ENCODE measurements around the gene DUSP10. TPM values are rescaled to one million over a fixed set of nuclear protein-coding genes. Genes with fewer than 3 reads are reported as not detected.

The DUSP10 gene
- total RNA-seq, 1 experiment from 2014 or later = 6.2 TPM

- DNase-seq (no peak), ATAC-seq (no peak)
- no TSS peak for BruUV-seq (replicated peaks)
- Histone ChIP-seq H3K27me3 (ENCODE audit: low read length) (no peaks in the 10 kb centered on the region), H3K9ac (ENCODE audit: low read length) (no peak overlapping the region), H4K20me1 (ENCODE audit: low read length) (no peaks in the 10 kb centered on the region), H3K4me1 (ENCODE audit: insufficient read depth, low read length) (peaks cover 2% of the 10 kb centered on the region; the same call in 1 of the 2 replicates), H3K9me3 (ENCODE audit: low read length) (no peaks in the 10 kb centered on the region), H3K27ac (ENCODE audit: low read length) (no peak overlapping the region), H3K9me2 (replicated peaks; ENCODE audit: low read length) (no peaks in the 10 kb centered on the region), H3K4me2 (ENCODE audit: low read length) (no peak overlapping the region), H3K79me2 (ENCODE audit: low read length) (no peaks in the 10 kb centered on the region), H3K36me3 (ENCODE audit: low read depth, low read length) (no peaks in the 10 kb centered on the region), H2AFZ (ENCODE audit: low read length) (no peak overlapping the region), H3K4me3 (ENCODE audit: low read length) (no peak overlapping the region), H3F3A (ENCODE audit: low read length, unreplicated experiment) (no peaks in the 10 kb centered on the region)
- intact Hi-C loops (cut with micrococcal nuclease) = no loop called here
- no peak for TF ChIP-seq CTCF (conservative IDR thresholded peaks at IDR 0.05; ENCODE audit: low read depth, low read length)
- no peak for TF ChIP-seq EZH2phosphoT487 (IDR thresholded peaks at IDR 0.05; ENCODE audit: borderline replicate concordance, low read length)
- no peak for TF ChIP-seq EZH2 (IDR thresholded peaks at IDR 0.05; ENCODE audit: low read length, unreplicated experiment)
- ChIA-PET POLR2A (ENCODE audit: unreplicated experiment) (interaction anchor here (0.7 kb wide), 1 partner anchor 422 kb away, joined by 5 read pairs; no protein-coding TSS in a partner anchor), CTCF (no interaction called here)
Measured at GRCh38 chr1:221748981-221749380, 7.1 kb upstream of the DUSP10 start.

- CTCF ChIA-PET = no interaction called here
- intact Hi-C loops (cut with micrococcal nuclease) = no loop called here
- no peak overlapping the region for H2AFZ ChIP-seq (ENCODE audit: low read length)
- no peaks in the 10 kb centered on the region for H3K9me3 ChIP-seq (ENCODE audit: low read length)
- H3K36me3 ChIP-seq (ENCODE audit: low read depth, low read length) = no peaks in the 10 kb centered on the region
- H3K27ac ChIP-seq (ENCODE audit: low read length) = no peak overlapping the region
- no peaks in the 10 kb centered on the region for H4K20me1 ChIP-seq (ENCODE audit: low read length)
- POLR2A ChIA-PET (ENCODE audit: unreplicated experiment) = no interaction called here
- no peak overlapping the region for H3K4me2 ChIP-seq (ENCODE audit: low read length)
- H3K9ac ChIP-seq (ENCODE audit: low read length) = no peak overlapping the region
- no peaks in the 10 kb centered on the region for H3F3A ChIP-seq (ENCODE audit: low read length, unreplicated experiment)
- TF ChIP-seq CTCF (conservative IDR thresholded peaks at IDR 0.05; ENCODE audit: low read depth, low read length) (no peak), EZH2phosphoT487 (IDR thresholded peaks at IDR 0.05; ENCODE audit: borderline replicate concordance, low read length) (no peak), EZH2 (IDR thresholded peaks at IDR 0.05; ENCODE audit: low read length, unreplicated experiment) (no peak)
- H3K27me3 ChIP-seq (ENCODE audit: low read length) = no peaks in the 10 kb centered on the region
- H3K9me2 ChIP-seq (replicated peaks; ENCODE audit: low read length) = no peaks in the 10 kb centered on the region
- H3K4me3 ChIP-seq (ENCODE audit: low read length) = no peak overlapping the region
- peaks cover 9% of the 10 kb centered on the region for H3K4me1 ChIP-seq (ENCODE audit: insufficient read depth, low read length)
- ATAC-seq = no peak
- no peak for DNase-seq
- H3K79me2 ChIP-seq (ENCODE audit: low read length) = no peaks in the 10 kb centered on the region
- no TSS peak for BruUV-seq (replicated peaks)
Measured at GRCh38 chr1:221747839-221748238, 6.0 kb upstream of the DUSP10 start.

GRCh38 chr1:221743416-221744208 lies 1.7 kb upstream of the DUSP10 start:
- ATAC-seq (no peak), DNase-seq (no peak)
- intact Hi-C loops (cut with micrococcal nuclease) = loop anchor here (2.0 to 5.0 kb wide), 4 partner anchors 79 to 364 kb away; no protein-coding TSS in a partner anchor
- H3K4me3 ChIP-seq (ENCODE audit: low read length) = peak overlapping the region; percentile 89
- H3K4me1 ChIP-seq (ENCODE audit: insufficient read depth, low read length) = peaks cover 15% of the 10 kb centered on the region
- peak overlapping the region; percentile 74 for H3K9ac ChIP-seq (ENCODE audit: low read length)
- H3K27ac ChIP-seq (ENCODE audit: low read length) = peak overlapping the region; percentile 85
- 0 out of 2 replicates have a peak, but pooled peaks cover 5% of the 10 kb centered on the region for H3K79me2 ChIP-seq (ENCODE audit: low read length)
- H3K4me2 ChIP-seq (ENCODE audit: low read length) = peak overlapping the region; percentile 93
- H4K20me1 ChIP-seq (ENCODE audit: low read length) = no peaks in the 10 kb centered on the region
- CTCF ChIA-PET = interaction anchor here (0.7 to 1.5 kb wide), 6 partner anchors 126 to 712 kb away, joined by 4 to 10 read pairs (median 6); no protein-coding TSS in a partner anchor
- H3K36me3 ChIP-seq (ENCODE audit: low read depth, low read length) = no peaks in the 10 kb centered on the region
- TSS peak; percentile 70 for BruUV-seq (replicated peaks)
- no peaks in the 10 kb centered on the region for H3K9me3 ChIP-seq (ENCODE audit: low read length)
- peak overlapping the region; percentile 98 for H2AFZ ChIP-seq (ENCODE audit: low read length)
- H3K9me2 ChIP-seq (replicated peaks; ENCODE audit: low read length) = no peaks in the 10 kb centered on the region
- no peaks in the 10 kb centered on the region for H3K27me3 ChIP-seq (ENCODE audit: low read length)
- POLR2A ChIA-PET (ENCODE audit: unreplicated experiment) = interaction anchor here (0.6 to 0.8 kb wide), 3 partner anchors 62 to 427 kb away, joined by 3 to 6 read pairs (median 5); no protein-coding TSS in a partner anchor
- H3F3A ChIP-seq (ENCODE audit: low read length, unreplicated experiment) = no peaks in the 10 kb centered on the region
- TF ChIP-seq EZH2phosphoT487 (IDR thresholded peaks at IDR 0.05; ENCODE audit: borderline replicate concordance, low read length) (no peak), CTCF (conservative IDR thresholded peaks at IDR 0.05; ENCODE audit: low read depth, low read length) (no peak), EZH2 (IDR thresholded peaks at IDR 0.05; ENCODE audit: low read length, unreplicated experiment) (no peak)

All from PC-3 (cell line).